HG02973 (cell line): Measurements from ENCODE around the gene DNER.
"Not testable (repeated sequence)": the region's sequence is repeated elsewhere in the genome, so short reads cannot be mapped to it uniquely, and the experiment has no call there.

Experiments
- ATAC-seq: cut with Tn5 transposase; IDR thresholded peaks from one replicate; pipeline ENCODE4 v1.9.1; 2021; ENCODE audit warnings: moderate library complexity; ENCODE audit not compliant: unreplicated experiment

The DNER gene

DNA sequence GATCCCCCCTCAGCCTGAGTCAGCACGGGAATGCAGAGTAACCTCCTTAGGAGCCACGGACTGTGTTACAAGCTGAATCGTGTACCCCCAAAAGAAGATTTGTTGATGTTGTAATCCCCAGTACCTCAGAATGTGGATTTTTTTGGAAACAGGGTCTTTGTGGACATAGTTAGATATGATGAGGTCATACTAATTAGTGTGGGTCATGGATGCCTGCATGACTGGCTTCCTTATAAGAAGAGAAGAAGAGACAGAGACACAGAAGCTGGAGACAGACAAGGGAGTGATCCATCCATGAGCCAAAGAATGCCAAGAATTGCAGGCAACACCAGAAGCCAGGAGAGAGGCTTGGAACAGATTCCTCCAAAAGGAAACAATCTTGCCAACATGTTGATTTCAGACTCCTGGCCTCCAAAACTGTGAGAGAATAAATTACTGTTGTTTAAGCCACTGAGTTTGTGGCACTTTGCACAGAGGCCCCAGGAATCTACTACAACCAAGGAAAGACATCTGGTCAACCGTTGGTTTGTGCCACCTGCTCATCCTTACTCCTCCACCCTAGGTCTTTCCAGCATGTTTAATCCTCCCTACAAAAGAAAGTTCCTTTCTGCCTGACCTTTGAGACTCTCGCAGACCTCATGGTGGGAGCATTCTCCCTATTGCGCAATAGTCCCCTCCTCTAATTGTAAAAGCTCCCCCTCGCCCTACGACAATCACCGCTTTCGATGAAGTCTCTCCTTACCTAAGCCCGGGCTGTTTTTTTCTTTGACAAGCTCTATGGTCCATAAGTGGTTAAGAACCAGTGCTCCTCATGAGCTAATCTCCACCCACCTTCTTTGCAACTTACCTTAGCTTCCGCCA lies 91.6 kb downstream of the DNER start:
- ATAC-seq, result no peak

DNA sequence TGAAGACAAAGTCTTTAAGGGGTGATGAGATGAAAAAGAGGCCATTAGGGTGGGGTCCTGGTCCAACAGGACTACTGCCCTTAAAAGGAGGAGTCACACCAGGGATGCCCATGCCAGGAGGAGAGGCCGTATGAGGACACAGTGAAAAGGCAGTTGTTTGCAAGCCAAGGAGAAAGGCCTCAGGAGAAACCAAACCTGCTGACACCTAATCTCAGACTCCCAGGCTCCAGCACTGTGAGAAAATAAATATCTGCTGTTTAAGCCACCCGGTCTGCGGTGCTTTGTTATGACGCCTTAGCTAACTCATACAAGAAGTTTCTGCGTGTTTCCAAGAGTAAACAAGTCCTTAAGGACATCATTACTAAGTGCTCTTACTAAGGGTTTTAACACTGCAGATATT lies 93.6 kb downstream of the DNER start:
- ATAC-seq, result no peak

DNA sequence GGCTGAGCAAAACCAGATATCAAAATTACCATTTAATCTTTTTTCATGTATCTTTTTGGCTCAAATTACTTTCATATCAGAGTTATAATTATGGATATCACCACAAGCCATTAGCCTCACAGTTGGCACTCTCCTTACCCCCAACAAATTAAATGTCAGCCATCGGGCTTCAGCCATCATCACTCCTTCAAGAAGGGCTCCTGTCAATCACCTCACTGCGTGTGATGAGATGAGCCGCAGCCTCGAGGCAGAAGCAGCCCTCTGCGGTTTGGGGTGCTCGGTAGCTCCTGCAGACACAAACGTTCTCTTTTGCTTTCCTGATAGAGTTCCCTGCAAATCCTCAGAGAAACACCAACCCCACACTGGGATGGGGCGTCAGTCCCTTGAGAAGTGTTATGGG lies 94.1 kb downstream of the DNER start:
- no peak for ATAC-seq

DNA sequence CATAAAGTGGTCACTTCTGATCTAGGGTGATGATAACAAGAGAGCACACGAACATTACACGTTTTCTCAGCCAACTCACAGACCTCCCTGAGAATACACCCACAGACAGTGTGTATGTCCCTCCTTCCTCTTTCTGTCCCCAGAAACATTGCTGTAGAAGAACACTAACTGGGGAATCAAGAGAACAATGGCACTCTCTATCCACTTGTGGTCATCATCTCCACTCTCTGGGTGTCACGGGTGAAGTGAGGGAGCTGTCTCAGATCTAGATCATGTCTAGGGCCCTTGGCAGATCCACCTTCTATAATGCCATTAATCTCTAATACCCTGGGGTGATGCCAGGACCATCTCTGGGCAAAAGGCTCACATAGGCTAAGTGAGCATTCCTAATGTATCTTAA lies 97.9 kb downstream of the DNER start:
- ATAC-seq, result no peak

DNA sequence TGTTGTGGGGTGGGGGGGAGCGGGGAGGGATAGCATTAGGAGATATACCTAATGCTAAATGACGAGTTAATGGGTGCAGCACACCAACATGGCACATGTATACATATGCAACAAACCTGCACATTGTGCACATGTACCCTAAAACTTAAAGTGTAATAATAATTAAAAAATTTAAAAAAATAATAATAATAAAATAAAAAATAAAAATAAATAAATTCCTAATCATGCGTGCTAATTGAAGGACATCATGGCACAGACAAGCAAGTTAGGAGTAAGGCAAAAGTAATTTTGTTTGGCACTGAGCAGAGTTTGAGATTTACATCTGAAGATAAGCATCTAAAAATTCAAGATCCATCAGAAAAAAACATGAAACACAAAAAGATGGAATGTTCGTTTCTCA lies 100.3 kb downstream of the DNER start:
- ATAC-seq, result not testable (repeated sequence)

DNA sequence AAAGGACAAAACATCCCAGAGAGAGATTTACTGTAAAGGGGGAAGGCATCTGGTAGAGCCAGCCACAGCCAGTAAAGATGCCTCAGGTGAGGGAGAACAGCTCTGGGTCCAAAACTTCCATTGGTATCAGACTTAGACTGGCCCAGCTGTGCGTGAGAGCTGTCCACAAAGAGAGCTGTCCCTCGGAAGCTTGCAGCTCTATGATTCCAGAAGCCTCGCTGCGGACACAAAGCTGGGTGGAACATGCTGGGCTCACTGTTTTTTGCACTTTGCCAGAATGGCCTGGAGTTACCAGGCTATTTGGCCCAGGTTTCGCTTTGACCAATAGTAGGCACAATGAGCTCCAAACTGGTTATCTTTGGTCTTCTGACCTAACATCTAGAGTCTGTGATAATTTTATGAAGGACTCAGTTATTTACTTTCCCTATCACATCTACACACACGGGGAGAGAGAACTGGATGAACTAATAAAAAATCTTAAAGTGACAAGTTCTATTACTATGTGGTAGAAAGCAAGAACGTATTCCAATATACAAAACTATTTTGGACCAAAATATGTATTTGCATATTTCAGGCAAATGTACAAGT lies 101.9 kb downstream of the DNER start:
- no peak for ATAC-seq

DNA sequence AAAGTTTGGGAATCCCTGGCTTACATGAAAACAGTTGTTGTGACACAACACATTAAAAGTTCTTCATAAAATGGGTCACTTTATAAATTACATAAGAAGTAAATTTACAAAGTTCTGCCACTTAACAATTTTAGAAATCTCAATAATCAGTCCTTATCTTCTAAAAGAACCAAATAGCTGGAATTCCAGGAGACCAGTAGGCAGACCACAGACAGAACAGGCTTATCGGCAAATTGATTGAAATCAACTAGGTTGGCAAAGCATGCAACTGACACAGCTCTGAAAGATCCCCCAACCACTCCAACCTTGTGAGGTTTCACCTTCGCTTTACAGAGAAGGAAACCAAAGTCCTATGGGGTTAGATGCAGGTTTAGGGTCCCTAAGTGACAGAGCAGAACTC lies 103.0 kb downstream of the DNER start:
- no peak for ATAC-seq

DNA sequence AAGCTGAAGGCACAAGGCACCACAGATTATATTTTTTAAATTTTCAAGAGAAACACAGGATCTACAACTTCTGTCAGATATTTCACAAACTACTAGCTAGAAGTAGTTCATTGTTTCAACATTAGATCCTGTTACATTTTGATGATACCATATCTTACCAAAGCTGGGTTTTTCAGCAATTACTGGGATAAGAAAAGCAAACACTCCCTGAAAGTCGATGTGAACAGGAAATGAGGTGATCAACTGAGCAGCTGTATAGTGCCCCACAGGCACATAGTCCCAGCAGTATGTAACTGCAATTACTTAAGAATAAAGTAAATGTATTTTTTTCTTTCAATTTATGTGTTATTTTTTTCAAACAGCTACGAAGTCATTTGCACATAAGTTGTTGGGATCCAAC lies 103.5 kb downstream of the DNER start:
- ATAC-seq, result no peak

DNA sequence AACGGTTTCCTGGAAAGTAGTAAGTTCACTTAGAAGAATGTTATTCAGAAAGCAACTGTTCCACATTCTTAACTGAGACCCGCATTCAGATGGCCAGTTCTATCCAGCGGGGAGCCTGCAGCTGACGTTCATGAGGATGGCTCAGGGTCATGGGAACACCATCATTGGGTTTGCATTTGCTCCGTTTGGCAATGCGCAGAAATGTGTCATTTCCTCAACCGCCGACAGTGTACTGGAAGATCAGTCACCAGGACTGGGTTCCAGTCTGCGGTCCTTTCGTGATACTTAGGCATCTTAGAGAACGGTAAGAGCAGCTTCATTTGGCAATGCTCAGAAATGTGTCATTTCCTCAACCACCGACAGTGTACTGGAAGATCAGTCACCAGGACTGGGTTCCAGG lies 104.0 kb downstream of the DNER start:
- no peak for ATAC-seq

DNA sequence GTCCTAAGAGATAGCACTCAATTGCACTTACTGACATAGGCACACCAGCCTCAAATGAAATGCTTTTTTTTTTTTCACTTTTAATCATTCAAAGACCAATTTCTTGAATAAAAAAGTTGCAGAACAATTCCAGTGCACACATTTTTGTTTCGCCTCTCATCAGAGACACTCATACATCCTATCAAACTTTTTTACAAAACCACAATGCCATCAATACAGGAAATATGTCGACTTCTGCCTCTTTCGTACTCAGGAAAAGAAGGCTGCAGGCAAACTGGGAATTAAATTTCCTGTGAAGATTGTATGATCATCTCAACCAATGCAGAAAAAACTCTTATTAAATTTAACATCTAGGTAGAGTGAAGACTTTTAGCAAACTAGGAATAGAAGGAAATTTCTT lies 112.4 kb downstream of the DNER start:
- ATAC-seq, result no peak

DNA sequence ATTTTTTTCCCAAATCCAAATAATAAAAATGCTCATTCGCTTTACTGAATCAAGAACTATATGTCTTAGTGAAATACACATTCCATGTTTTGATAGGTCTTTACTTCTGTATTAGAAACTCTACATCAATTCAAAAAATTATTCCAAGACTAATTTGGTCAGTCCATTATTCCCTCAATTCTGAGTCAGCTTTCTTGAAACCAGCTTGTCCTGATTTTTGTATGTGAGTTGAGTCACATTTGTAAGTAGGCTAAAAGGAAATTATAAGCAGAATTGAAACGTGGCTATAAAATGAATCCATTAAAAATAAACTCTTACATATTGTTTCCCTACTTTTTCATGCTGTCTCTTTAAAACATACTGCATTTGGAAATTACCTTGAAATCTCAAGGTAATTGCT lies 113.0 kb downstream of the DNER start:
- no peak for ATAC-seq

DNA sequence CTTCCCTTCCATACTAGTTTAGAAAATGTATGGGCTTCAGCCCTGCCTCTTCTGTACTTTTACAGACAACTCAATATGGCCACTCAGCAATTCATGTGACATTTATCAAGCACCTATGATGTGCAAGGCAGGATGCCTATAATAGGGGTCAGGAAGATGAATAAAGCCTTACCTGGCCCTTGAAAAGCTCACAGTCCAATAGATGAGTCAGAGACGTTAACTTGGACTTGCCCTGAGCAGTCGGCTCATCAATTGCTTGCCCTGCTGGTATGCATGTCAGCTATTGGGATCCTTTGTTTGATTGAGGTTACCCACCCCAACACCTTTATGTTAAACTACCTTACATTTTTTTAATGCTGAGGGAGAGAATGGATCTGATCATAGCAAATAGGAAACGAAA lies 116.1 kb downstream of the DNER start:
- ATAC-seq, result no peak

DNA sequence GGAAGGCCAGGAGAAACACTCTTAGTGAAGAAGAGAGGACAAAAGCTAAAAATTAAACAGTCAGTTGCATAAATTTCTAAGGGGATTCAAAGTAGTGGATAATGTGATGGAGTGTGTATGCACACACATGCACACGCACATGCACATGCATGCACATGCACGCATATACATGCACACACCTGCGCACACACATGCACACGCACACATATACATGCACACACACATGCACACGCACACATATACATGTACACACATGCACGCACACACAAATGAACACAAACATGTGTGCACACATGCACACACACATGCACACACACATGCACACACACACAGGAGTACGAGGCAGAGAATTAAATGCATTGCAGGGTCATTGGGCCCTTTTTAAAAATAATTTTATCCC lies 117.6 kb downstream of the DNER start:
- ATAC-seq, result no peak

DNA sequence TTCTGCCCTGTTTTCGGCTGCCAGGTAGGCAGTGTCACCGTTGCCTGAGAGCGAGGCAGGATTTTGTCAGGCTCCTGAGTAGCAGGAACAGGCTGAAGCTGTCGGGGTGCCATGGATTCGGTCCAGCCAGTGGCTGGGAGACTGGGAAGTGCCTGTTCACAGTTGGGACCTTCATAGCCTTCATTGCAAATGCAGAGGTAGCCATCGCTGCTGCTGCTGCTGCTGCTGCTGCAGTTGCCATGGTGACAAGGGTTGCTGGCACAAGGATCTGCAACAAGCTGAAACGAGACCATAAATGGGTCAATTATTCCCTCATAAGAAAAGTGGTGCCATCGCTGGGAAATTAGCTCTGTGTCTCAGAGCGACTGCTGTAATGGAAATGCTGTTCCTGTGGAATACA lies 122.7 kb downstream of the DNER start:
- ATAC-seq, result no peak

DNA sequence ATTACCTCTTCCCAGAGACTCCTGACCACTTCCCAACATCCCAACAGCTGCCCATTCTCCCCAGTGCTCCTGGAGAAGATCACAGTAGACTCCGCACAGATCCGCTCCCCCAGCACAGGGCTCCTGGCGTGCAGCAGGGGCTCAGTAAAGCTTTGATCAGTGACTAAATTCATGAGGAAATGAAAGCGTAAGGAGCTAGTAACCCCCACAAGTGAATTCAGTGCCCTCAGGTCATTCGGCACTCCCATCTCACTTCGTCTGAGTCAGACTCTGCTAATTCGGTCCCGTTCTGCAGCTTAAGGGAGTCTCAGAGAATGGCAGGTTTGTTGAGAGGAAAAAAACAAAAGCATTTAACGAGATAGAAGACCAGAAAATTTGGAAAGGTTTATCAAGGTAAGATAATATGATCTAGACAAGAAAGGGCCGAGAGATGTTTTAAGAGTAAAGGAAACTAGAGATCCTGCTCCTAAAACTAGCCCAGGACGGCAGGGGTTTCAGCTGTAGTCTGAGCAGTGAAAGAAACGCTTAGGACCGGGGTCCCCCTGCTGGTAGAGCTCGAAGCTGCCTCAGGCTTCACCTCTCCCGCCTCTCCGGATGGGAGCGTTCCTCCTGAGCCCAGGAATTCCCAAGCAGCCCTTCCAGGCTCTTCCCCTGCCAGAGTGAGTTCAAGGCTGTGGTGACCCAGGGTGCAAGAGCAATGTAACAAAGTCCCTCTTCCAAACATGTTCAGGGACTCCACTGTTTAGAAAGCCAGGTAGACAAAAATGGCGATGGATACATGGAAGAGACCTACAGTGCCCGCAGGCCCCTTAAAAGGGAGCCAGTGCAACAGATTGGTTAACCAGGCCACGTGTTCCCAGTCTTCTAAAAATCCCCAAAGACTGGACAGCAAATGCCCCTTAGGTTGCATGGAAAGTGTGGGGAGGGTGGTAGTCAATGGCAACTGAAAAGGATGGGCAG lies 127.3 kb downstream of the DNER start:
- peak; percentile 82 for ATAC-seq

DNA sequence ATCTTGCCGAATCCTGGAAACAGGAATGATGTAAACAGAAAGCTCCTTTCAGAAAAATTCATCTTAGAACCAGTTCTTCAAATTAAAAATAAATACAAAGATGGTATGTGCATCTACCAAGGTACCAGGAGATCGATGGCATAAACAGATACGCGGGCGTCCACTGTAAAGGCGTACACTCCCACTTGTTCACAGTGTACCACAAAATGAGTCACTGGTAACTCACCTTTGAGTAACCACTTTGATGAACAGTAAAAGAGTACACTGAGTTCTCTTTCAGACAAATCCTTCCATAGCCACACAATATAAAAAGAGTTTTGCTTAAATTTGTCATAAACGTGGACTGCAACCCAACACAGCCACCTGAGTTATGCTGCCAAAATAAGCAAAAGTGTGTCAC lies 128.3 kb downstream of the DNER start:
- no peak for ATAC-seq

DNA sequence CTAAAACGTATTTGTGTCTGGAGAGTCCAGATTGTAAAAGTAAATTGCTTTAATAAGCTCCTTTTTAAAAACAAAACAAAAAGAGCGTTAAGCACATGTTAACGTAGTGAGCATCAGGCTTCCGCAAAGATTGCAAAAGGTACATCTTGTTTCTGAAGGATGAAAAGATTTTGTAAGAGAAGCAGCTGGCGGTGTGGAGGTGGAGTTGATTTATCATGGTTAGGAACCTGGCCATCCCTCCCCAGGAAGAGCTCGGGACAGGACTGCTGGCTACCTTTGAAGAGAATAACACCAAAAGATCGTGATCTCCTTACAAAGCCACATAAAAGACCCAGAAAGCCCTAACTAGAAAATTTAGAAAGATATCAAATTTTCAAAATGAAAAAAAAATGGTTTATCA lies 132.2 kb downstream of the DNER start:
- no peak for ATAC-seq

DNA sequence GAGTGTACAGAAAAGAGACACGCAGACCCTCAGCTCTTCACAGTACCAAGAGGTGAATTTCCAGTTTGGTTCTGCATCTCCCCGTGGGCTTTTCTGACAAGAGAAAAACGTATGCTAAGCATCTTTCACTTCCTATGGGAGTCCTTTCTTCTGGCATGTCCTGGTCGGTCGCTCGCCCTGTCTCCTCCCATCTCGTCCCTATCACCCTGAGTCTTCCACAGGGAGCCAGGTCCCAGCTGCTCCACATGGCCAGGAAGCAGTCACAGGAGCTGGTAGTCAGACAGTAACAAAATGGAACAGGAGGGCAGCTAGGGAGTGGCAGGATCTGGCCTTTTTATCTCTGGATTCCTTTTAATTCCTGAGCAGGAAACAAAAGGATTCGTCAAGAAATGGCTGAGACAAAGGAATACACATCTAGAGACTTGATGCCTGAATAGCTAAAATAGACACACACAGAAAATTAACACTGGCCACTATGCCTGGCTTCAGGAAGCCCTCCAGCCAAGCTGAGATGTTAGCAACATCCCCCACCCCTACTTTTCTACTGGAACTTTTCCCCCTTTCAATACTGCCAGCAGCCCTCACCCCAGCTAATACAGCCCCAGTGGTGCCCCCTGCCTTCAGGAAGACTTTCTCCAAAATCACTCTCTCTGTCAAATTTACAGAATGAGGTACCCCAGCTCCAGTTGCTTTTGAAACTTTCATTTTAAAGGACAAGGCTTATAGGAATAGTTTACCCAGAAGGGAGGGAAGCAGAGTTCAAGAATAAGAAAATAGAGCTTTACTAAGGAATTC lies 136.1 kb downstream of the DNER start:
- ATAC-seq, result no peak

DNA sequence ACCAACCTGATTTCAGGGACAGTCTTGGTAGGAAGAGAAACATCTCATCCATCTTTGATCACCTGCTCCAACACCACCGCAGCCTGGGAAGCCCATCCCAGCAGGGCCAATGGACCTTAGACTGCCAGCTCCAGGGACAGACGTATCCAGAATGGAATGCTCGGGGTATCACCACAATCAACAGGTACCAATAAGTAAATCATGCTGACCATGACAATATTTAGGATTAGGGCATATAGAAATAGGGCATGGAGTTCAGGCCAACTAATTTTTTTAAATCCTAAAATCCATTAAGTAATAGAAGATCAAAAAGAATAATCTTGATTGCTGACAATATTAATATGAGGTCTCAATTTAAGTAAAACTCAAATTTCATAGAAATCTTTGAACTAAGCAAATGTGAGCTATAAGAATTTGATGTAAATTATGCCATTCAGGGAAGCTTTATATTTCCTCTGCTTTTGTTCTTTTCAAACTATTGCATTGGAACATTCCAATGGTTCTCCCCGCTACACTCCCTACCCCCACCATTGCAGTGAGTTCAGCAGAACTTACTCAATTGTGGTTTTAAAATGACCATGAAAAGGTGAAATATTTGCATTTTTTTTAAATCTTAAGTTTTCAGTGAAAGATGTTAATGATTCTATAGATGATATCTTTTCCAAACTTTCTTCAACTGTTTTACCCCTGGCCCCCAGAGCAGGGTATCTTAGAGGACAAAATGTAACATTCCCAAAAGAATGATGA lies 138.6 kb downstream of the DNER start:
- no peak for ATAC-seq
